ENCODE results near the gene GPC3.

GPC3 gene

GRCh38 chrX:133836561-133836960 is 148.8 kb downstream of the GPC3 start (continued):
- TF ChIP-seq TSHZ1 (tag by site-specific recombination; IDR thresholded peaks at IDR 0.05; ENCODE audit: borderline replicate concordance), result no peak

- no peak overlapping the region for H3K4me3 ChIP-seq (ENCODE audit: low read depth, low read length)
- no peaks in the 10 kb centered on the region for H3K4me1 ChIP-seq (ENCODE audit: control insufficient read depth, insufficient read depth, low read length)
- H3K9me3 ChIP-seq (ENCODE audit: control insufficient read depth, insufficient read depth, low read depth, low read length), result no peaks in the 10 kb centered on the region
- ChIA-PET CTCF (no interaction called here), POLR2A (no interaction called here)
- H3K36me3 ChIP-seq (ENCODE audit: control insufficient read depth in 2 of 2, insufficient read depth in 1 of 2, low read length in 2 of 2), result no peaks in the 10 kb centered on the region
- no peak for TF ChIP-seq ZBTB1 (tag by site-specific recombination; IDR thresholded peaks at IDR 0.05)
- no peak for TF ChIP-seq ZNF777 (tag by site-specific recombination; IDR thresholded peaks at IDR 0.05; ENCODE audit: borderline replicate concordance)
- no peak for TF ChIP-seq ZNF433 (tag by site-specific recombination; IDR thresholded peaks at IDR 0.05; ENCODE audit: low read depth)
- TF ChIP-seq ZNF658 (tag by site-specific recombination; IDR thresholded peaks at IDR 0.05), result no peak
- TF ChIP-seq ZNF510 (tag by site-specific recombination; IDR thresholded peaks at IDR 0.05; ENCODE audit: insufficient replicate concordance), result no peak
- TF ChIP-seq KLF17 (tag by site-specific recombination; IDR thresholded peaks at IDR 0.05), result no peak
- no peak for TF ChIP-seq ZNF211 (tag by site-specific recombination; IDR thresholded peaks at IDR 0.05; ENCODE audit: low read depth)
- TF ChIP-seq KLF10 (tag by site-specific recombination; IDR thresholded peaks at IDR 0.05), result no peak
- TF ChIP-seq RBAK (tag by site-specific recombination; IDR thresholded peaks at IDR 0.05), result no peak
- no peak for TF ChIP-seq ZSCAN23 (tag by site-specific recombination; IDR thresholded peaks at IDR 0.05)
- no peak for TF ChIP-seq PRDM1 (tag by site-specific recombination; IDR thresholded peaks at IDR 0.05)
- TF ChIP-seq GLIS2 (tag by site-specific recombination; IDR thresholded peaks at IDR 0.05), result no peak
- no peak for TF ChIP-seq ZNF391 (tag by site-specific recombination; IDR thresholded peaks at IDR 0.05; ENCODE audit: borderline replicate concordance, low read depth)
- no peak for TF ChIP-seq ZNF223 (tag by site-specific recombination; IDR thresholded peaks at IDR 0.05)
- TF ChIP-seq ZNF645 (tag by site-specific recombination; IDR thresholded peaks at IDR 0.05), result no peak
- no peak for TF ChIP-seq ZSCAN4 (tag by site-specific recombination; IDR thresholded peaks at IDR 0.05)
- no peak overlapping the region for H3K27ac ChIP-seq (ENCODE audit: extremely low read depth, low read depth, low read length)
These were observed 150.6 kb downstream of the GPC3 start for GRCh38 chrX:133834771-133835170.

- H3K9me3 ChIP-seq (ENCODE audit: control insufficient read depth, insufficient read depth, low read depth, low read length), result no peaks in the 10 kb centered on the region
- ChIA-PET CTCF (interaction anchor here (0.7 kb wide), 1 partner anchor 128 kb away, joined by 3 read pairs; no protein-coding TSS in a partner anchor), POLR2A (no interaction called here)
- TF ChIP-seq ZNF394 (tag by site-specific recombination; IDR thresholded peaks at IDR 0.05; ENCODE audit: borderline replicate concordance), result no peak
- TF ChIP-seq ZNF362 (tag by site-specific recombination; IDR thresholded peaks at IDR 0.05), result no peak
- no peak overlapping the region for H3K27ac ChIP-seq (ENCODE audit: extremely low read depth, low read depth, low read length)
- H3K4me1 ChIP-seq (ENCODE audit: control insufficient read depth, insufficient read depth, low read length), result no peaks in the 10 kb centered on the region
- H3K36me3 ChIP-seq (ENCODE audit: control insufficient read depth in 2 of 2, insufficient read depth in 1 of 2, low read length in 2 of 2), result no peaks in the 10 kb centered on the region
- H3K4me3 ChIP-seq (ENCODE audit: low read depth, low read length), result no peak overlapping the region
These were observed 165.8 kb downstream of the GPC3 start for GRCh38 chrX:133819546-133819945.

All from HEK293 (cell line).